Left ventricle myocardium superior (tissue), 1 donor: Measurements from ENCODE around the gene SERINC5. TPM values are rescaled to one million over a fixed set of nuclear protein-coding genes. Genes with fewer than 3 reads are reported as not detected.
"Not testable (repeated sequence)": the region's sequence is repeated elsewhere in the genome, so short reads cannot be mapped to it uniquely, and the experiment has no call there.

Experiments used
- ATAC-seq: fragments of 200-7000 bp; cut with Tn5 transposase; one replicate; pipeline ENCODE4 v1.9.1; 2020; ENCODE audit warnings: mild to moderate bottlenecking, moderate library complexity
- DNase-seq: peaks from one replicate; pipeline ENCODE4 v3.0.0-alpha.2; 2020
- intact Hi-C: fragments of 100-400 bp; cut with micrococcal nuclease; formaldehyde crosslinking; loops from one replicate; pipeline ENCODE4 v1.11.0; 2022
- total RNA-seq: library from RNA; stranded (reverse); fragmentation: NEBNext Ultra II Directional; extraction: Animal tissue kit (Norgen Biotek cat#: 25700); gene quantifications from one replicate; pipeline ENCODE4 v1.2.1, GENCODE V29; 2021
- donor health status: DM: no; HTN: yes; CAD: no; lungs with severe emphysema.

SERINC5 gene
- total RNA-seq, 1 donor from 2014 or later: 13.7 TPM

GRCh38 chr5:80152778-80153177 is 103.1 kb downstream of the SERINC5 start:
- ATAC-seq (no peak), DNase-seq (no peak)
- intact Hi-C loops: no loop called here

DNA sequence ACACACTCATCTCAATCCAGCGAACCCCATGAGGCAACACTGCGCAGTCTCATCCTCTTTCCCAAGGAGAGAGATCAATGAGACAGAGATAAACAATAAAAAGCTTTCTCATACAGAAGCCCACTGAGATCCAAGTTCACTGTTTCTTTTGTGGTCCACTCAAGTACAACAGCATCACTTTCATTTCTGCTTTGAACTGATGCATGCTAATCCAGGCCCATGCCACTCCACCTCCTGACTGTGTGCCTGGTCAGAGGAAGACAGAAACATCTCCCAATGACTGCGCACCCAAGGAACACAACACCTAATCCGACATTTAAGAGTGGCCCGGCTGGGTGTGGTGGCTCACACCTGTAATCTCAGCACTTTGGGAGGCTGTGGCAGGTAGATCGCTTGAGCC is 104.0 kb downstream of the SERINC5 start:
- no peak for ATAC-seq
- intact Hi-C loops: no loop called here
- no peak for DNase-seq

DNA sequence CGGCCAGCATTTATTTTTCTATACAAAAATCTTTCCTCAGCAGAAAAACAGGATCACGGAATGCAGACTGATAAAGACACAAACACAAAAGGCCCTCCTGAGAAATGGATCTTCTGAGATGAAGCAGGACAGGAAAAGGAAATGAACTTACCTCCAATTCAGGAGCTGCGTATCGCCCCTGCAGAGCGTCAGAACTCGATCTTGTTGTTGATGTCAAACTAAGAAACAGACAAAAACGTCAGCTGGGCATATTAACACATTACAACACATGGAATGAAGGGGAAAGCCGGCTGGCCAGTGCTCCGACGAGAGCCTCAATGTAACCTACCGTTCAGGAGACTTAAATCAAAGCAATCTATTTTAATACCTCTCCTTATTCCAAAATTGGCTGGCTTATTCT is 105.1 kb downstream of the SERINC5 start:
- DNase-seq: no peak
- intact Hi-C loops: no loop called here

DNA sequence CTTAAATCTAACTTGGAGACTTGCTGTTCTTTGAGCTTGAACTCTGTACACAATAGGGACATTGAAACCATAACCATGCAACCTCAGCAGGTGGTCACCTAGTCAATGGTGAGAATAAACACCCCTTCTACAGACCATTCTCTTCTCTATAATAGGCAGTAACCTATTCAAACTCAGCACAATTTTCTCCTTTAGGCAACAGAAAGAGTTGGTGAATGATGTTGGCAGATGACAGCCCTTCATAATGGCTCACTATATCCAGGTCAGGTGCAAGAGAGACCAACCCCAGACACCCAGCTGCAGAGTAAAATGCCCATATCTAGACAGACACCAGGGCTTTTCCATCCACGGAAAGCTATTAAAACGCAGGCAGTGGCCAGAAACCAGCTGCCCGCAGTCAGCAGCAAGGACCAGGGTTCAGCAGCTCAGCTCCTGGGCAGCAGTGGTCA is 106.7 kb downstream of the SERINC5 start:
- intact Hi-C loops: no loop called here
- DNase-seq (no peak), ATAC-seq (no peak)

More for the DNA sequence above, 105.1 kb downstream of the SERINC5 start:
- no peak for ATAC-seq

DNA sequence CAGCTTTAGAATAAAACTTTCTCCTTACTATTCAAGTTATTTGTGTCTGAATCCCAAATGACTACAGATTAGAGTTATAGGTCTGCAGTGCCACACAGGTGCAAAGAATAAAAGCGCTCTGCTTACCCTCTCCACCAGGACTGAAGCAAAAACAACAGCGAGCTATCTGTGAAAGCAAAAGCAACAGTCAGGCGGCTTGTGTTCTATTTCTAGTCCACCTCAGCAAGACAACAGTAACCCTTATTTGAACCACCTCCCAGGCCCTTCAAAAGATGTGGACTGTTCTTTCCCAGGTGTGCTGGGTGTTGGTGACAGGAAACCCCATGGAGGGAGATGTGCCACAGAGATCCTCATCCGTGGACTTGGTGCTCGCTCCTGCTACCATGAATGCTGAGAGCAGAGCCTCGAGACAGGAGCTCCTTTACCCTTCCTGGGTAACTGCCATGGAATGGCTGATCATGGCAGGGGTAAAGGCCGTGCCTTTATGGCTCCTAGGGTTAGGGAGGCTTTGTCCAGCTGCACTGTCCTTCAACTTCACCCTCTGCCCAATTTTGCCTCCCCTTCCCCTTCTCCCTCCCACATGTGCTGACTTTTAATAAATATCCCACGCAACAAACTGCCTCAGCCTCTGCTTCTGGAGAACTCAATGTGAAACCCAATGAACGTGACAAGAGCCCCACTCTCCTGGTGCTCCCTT is 108.6 kb downstream of the SERINC5 start:
- intact Hi-C loops: no loop called here
- peak; percentile 76 for ATAC-seq

DNA sequence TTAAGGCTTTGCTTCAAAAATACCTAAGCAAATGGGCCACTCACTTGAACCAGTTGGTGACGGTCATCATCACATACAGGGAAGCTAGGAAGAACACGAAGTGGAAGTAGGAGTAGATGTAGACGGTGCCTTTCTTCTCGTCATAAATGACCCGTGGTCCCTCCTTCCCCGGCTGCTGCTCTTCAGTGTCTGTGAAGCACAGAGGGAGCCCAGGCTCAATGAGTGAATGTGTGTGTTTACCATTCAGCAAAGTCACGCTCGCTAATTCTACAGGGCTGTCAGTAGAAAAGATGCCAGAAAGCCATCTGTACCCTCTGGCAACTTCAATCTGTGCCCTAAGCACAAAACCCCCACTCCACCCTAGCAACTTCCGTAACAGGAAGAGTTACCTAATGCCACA is 109.8 kb downstream of the SERINC5 start:
- intact Hi-C loops: no loop called here
- ATAC-seq: no peak
- no peak for DNase-seq

More for the DNA sequence above, 108.6 kb downstream of the SERINC5 start:
- DNase-seq: no peak

- ATAC-seq: no peak
- intact Hi-C loops: no loop called here
- no peak for DNase-seq
Measured at GRCh38 chr5:80143491-80143890, 112.4 kb downstream of the SERINC5 start.

GRCh38 chr5:80142996-80143395 is 112.9 kb downstream of the SERINC5 start:
- ATAC-seq: no peak
- intact Hi-C loops: no loop called here

DNA sequence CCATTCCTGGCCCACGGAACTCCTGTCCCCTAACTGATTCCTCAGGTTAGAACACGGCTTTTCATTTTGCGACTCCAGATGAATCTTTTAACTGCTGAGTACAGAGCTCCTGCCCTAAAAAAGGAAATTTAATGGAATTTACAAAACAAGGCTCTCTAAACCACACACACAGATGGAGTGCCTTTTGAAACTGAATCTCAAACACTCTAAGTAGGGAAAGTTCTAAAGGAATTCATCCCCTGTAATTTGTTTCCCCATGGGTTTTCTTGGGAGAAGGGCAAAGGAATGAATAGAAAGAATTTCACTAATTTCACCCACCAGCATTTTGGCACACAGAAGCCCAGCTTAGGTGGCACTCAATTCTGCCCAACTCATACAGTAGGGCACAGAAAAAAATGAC is 114.2 kb downstream of the SERINC5 start:
- ATAC-seq: no peak
- no peak for DNase-seq
- intact Hi-C loops: no loop called here

More at GRCh38 chr5:80142996-80143395, 112.9 kb downstream of the SERINC5 start:
- no peak for DNase-seq

DNA sequence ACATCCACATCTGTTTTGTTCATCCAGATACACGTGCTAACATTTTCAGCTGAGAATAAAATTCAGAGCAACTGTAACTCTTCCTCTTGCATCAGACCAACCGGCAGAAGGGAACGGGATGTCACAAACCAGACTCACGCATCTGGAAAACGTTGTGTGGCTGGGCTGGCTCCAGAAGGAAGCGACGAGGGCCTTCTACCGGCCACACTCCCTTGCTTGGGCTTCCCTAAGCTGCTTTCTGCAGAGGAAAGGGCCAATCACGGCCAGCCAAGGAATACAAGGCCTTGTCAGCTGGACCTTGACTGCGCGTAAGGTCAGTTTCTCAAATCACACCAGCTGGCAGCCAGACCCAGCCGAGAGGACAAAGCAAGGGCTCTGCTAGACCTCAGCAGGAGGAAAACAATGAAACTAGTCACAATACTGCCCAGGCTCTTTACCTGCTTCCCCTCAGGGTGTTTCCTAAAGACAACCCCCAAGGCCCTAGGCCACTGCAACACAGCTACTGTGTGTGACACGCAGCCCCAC is 114.6 kb downstream of the SERINC5 start:
- ATAC-seq: peak; percentile 98
- intact Hi-C loops: no loop called here
- DNase-seq: peak; percentile 91

- intact Hi-C loops: no loop called here
- DNase-seq: no peak
- no peak for ATAC-seq
Measured at GRCh38 chr5:80140496-80140895, 115.4 kb downstream of the SERINC5 start.

DNA sequence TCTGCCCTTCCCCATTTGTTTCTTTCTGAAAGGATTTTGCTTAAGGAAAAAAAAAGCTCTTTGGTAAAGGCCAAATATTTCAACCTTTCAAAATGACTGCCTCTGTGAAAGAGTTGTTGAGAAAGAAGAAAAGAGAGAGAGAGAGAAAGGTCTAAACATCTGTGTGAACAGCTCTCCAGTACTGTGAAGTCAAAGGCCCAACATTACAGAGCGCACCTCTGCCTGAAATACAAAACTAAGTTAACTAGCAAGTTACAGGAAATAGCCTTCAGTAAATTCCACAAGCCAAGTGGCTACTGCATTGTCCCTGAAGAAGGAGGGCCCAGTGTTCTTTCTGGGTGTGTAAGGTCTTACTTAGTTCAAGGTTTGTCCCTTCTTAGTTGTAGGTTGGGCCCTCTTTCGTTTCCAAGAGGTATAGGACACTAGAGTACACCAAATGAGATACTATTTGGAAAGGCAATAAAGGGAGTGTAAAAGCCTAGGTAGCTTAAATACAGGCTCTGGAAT is 116.3 kb downstream of the SERINC5 start:
- ATAC-seq: no peak
- intact Hi-C loops: no loop called here
- DNase-seq: no peak

- no peak for DNase-seq
Measured at GRCh38 chr5:80138486-80138885, 117.4 kb downstream of the SERINC5 start.

GRCh38 chr5:80136798-80137197 is 119.0 kb downstream of the SERINC5 start:
- intact Hi-C loops, ATAC-seq, DNase-seq: not testable (repeated sequence)

More at GRCh38 chr5:80138486-80138885, 117.4 kb downstream of the SERINC5 start:
- no peak for ATAC-seq
- intact Hi-C loops: no loop called here

DNA sequence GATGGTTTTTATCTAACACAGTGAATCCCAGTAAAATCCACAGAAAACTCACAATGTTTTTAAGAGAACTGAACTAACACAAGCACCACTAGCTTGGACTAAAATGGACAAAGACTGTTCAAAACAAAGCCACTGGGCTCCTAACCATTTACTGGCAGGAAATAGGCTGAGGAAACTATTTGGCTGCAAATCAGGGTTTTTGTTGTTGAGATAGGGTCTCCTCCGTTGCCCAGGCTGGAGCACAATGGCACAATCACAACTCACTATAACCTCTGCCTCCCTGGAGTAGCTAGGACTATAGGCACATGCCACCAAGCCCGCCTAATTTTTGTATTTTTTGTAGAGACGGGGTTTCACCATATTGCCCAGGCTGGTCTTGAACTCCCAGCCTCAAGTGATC is 121.0 kb downstream of the SERINC5 start:
- DNase-seq: no peak
- ATAC-seq: no peak
- intact Hi-C loops: no loop called here

GRCh38 chr5:80129146-80129545 is 126.7 kb downstream of the SERINC5 start:
- intact Hi-C loops: no loop called here
- ATAC-seq: no peak

DNA sequence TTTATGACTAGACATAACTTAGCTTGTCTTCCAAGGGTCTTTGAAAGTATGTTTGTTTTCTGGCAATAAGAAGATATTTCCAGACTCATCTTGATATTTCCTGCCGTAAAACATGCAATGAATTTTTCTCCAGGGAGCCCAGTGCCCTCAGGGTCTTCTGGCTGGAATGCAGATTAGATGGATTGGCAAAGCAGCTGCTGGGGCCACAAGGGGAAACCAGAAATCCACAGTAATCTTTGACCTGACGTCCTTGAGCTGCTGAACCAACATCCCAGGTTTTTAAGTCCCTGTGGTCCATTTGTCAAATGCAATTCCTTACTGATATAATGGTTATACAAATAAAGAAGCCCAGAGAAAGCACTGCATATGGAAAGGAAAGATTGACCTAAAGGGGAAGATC is 127.7 kb downstream of the SERINC5 start:
- ATAC-seq (no peak), DNase-seq (no peak)
- intact Hi-C loops: no loop called here

More at GRCh38 chr5:80129146-80129545, 126.7 kb downstream of the SERINC5 start:
- no peak for DNase-seq

DNA sequence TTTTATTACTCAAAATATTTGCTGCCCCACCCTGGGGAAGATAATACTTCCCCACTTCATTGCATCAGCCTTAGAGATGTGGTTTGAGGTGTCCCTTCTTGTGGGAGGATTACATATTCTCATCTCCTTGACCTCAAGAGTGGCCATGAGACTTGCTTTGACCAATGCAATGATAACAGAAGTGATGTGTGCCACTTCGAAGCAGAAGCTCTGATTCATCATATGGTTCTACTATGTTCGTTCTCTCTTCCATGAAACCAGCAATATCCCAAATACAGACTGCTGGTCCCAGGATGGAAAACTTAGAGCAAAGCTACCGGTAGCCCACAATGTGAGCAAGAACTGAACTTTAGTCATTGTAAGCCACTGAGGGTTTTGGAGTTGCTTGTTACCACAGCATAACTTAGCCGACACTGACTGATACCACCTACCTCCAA is 128.7 kb downstream of the SERINC5 start:
- intact Hi-C loops: no loop called here
- ATAC-seq: peak; percentile 38
- no peak for DNase-seq

GRCh38 chr5:80125962-80126480 is 129.8 kb downstream of the SERINC5 start:
- DNase-seq (no peak), ATAC-seq (peak; percentile 72)
- intact Hi-C loops: no loop called here
